Ascending aorta (tissue), 2 donors: ENCODE results near the gene TRIO. TPM values are rescaled to one million over a fixed set of nuclear protein-coding genes. Genes with fewer than 3 reads are reported as not detected.

Experiments
- DNase-seq, 2 donors: peaks; one replicate each; pipeline ENCODE4 v3.0.0-alpha.2; 2019; ENCODE audit warnings: low spot score in 2 of 2
- H3K27ac ChIP-seq, 2 donors: fragments of 200-600 bp; sonication (generic); one replicate each; pipeline ENCODE4 v1.5.1; 2016 to 2017; ENCODE audit warnings: mild to moderate bottlenecking in 1 of 2
- H3K27me3 ChIP-seq: fragments of 200-600 bp; sonication (generic); one replicate; pipeline ENCODE4 v1.5.1; 2017
- H3K36me3 ChIP-seq, 2 donors: fragments of 200-600 bp; sonication (generic); one replicate each; pipeline ENCODE4 v1.5.1; 2016
- H3K4me1 ChIP-seq, 2 donors: fragments of 200-600 bp; sonication (generic); one replicate each; pipeline ENCODE4 v1.5.1; 2016 to 2017; ENCODE audit warnings: mild to moderate bottlenecking in 1 of 2
- H3K4me3 ChIP-seq, 2 donors: fragments of 200-600 bp; sonication (generic); one replicate each; pipeline ENCODE4 v1.5.1; 2016 to 2017; ENCODE audit warnings: mild to moderate bottlenecking in 1 of 2
- H3K9me3 ChIP-seq, 2 donors: fragments of 200-600 bp; sonication (generic); one replicate each; pipeline ENCODE4 v1.5.1; 2016
- CTCF ChIP-seq, 3 experiments: fragments of 200-600 bp in 2 of 3; fragments of 450-650 bp in 1 of 3; sonication (generic) in 2 of 3; IDR thresholded peaks; one replicate each; pipeline ENCODE4 v1.5.1; 2016 to 2019; ENCODE audit warnings: antibody characterized with exemption in 3 of 3, mild to moderate bottlenecking in 1 of 3, moderate library complexity in 1 of 3
- intact Hi-C: fragments of 100-400 bp; cut with DNase I; formaldehyde crosslinking; loops from one replicate; pipeline ENCODE4 v1.15.1; 2023
- total RNA-seq: library from RNA; depleted of rRNA; stranded (reverse); fragments of >200 nt; gene quantifications from one replicate; pipeline ENCODE4 v1.1.0, GENCODE V29; 2016

Gene TRIO
- total RNA-seq, 1 donor from 2014 or later = 262 TPM

- TF ChIP-seq CTCF (IDR thresholded peaks at IDR 0.05) = no peak
- no peak overlapping the region for H3K27ac ChIP-seq
- no peaks in the 10 kb centered on the region for H3K9me3 ChIP-seq
- no peak for DNase-seq
- peaks cover 23 to 37% of the 10 kb centered on the region in 2 donors for H3K36me3 ChIP-seq
- H3K27me3 ChIP-seq = no peaks in the 10 kb centered on the region
- no peaks in the 10 kb centered on the region for H3K4me1 ChIP-seq
- intact Hi-C loops = no loop called here
- no peak overlapping the region for H3K4me3 ChIP-seq
Measured at GRCh38 chr5:14328144-14328543, 185.0 kb downstream of the TRIO start.

- TF ChIP-seq CTCF (IDR thresholded peaks at IDR 0.05) = no peak
- intact Hi-C loops = no loop called here
- Histone ChIP-seq H3K4me1 (peaks cover 0 to 3% of the 10 kb centered on the region in 2 donors), H3K27me3 (no peaks in the 10 kb centered on the region), H3K4me3 (no peak overlapping the region), H3K36me3 (peaks cover 24 to 33% of the 10 kb centered on the region in 2 donors), H3K27ac (no peak overlapping the region), H3K9me3 (no peaks in the 10 kb centered on the region)
- DNase-seq = no peak
Measured at GRCh38 chr5:14330291-14330690, 187.1 kb downstream of the TRIO start.

GRCh38 chr5:14330729-14331385 lies 187.7 kb downstream of the TRIO start:
- no peak for DNase-seq
- H3K27me3 ChIP-seq = no peaks in the 10 kb centered on the region
- no peak overlapping the region for H3K4me3 ChIP-seq
- peaks cover 22 to 28% of the 10 kb centered on the region in 2 donors for H3K36me3 ChIP-seq
- H3K4me1 ChIP-seq = peaks cover 0 to 3% of the 10 kb centered on the region in 2 donors
- TF ChIP-seq CTCF (IDR thresholded peaks at IDR 0.05) = no peak
- intact Hi-C loops = no loop called here
- H3K9me3 ChIP-seq = no peaks in the 10 kb centered on the region
- no peak overlapping the region for H3K27ac ChIP-seq

GRCh38 chr5:14331386-14331781 lies 188.2 kb downstream of the TRIO start:
- peaks cover 0 to 3% of the 10 kb centered on the region in 2 donors for H3K4me1 ChIP-seq
- no peak for TF ChIP-seq CTCF (IDR thresholded peaks at IDR 0.05)
- DNase-seq = no peak
- no peak overlapping the region for H3K4me3 ChIP-seq
- no peaks in the 10 kb centered on the region for H3K9me3 ChIP-seq
- intact Hi-C loops = no loop called here
- no peaks in the 10 kb centered on the region for H3K27me3 ChIP-seq
- no peak overlapping the region for H3K27ac ChIP-seq
- H3K36me3 ChIP-seq = peaks cover 21 to 27% of the 10 kb centered on the region in 2 donors

GRCh38 chr5:14332038-14332631 lies 189.0 kb downstream of the TRIO start:
- H3K27me3 ChIP-seq = no peaks in the 10 kb centered on the region
- peaks cover 0 to 3% of the 10 kb centered on the region in 2 donors for H3K4me1 ChIP-seq
- no peaks in the 10 kb centered on the region for H3K9me3 ChIP-seq
- H3K4me3 ChIP-seq = no peak overlapping the region
- no peak for TF ChIP-seq CTCF (IDR thresholded peaks at IDR 0.05)
- no peak overlapping the region for H3K27ac ChIP-seq
- DNase-seq = no peak
- peaks cover 26 to 34% of the 10 kb centered on the region in 2 donors for H3K36me3 ChIP-seq
- intact Hi-C loops = no loop called here
